GM19438 (cell line): ENCODE results near the gene ARID3A.
"Not testable (repeated sequence)": the region's sequence is repeated elsewhere in the genome, so short reads cannot be mapped to it uniquely, and the experiment has no call there.

ENCODE experiments used
- ATAC-seq: cut with Tn5 transposase; IDR thresholded peaks from one replicate; pipeline ENCODE4 v1.9.1; 2021; ENCODE audit warnings: low read depth; ENCODE audit not compliant: unreplicated experiment

Gene ARID3A

DNA sequence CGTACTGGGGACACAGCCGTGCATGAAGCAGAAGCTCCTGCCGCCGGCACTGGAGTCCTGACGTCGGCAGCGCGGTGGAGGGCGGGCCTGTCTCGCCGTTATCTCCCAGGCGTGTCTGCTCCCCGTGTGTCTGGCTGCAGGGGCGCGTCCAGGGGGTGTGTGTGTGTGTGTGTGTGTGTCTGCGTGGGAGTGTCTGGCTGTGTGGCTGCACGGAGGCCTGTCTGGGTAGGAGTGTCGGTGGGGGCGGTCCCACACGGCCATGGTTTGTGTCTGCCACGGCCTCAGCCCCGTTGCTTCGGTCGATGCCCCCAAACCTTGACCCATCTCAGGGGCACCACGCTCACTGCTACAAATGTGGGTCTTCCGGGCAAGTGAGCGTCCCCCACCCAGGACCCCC is 18.3 kb downstream of the ARID3A start:
- ATAC-seq = no peak

DNA sequence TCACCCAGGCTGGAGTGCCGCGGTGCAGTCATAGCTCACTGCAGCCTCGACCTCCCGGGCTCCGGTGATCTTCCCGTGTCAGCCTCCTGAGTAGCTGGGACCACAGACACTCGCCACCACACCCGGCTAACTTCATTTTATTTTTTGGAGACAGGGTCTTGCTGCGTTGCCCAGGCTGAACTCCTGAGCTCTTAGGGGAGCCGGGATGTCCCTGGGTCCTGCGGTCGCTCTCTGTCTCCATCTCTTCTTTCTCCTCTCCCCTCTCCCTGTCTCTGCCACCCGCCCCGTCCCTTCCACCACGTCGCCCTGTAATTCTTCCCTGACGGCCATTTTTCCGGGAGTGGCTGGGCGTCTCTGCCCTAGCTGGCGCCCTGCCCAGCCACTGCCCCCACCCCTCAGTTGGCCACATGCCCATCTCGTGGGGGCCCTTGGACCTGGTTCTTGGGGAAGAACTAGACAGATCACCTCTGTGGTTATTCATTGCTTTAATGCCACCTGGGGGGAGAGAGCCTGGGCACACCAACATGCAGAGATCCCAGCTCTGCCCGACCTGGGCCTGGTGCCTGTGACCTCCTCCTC is 18.9 kb downstream of the ARID3A start:
- no peak for ATAC-seq

DNA sequence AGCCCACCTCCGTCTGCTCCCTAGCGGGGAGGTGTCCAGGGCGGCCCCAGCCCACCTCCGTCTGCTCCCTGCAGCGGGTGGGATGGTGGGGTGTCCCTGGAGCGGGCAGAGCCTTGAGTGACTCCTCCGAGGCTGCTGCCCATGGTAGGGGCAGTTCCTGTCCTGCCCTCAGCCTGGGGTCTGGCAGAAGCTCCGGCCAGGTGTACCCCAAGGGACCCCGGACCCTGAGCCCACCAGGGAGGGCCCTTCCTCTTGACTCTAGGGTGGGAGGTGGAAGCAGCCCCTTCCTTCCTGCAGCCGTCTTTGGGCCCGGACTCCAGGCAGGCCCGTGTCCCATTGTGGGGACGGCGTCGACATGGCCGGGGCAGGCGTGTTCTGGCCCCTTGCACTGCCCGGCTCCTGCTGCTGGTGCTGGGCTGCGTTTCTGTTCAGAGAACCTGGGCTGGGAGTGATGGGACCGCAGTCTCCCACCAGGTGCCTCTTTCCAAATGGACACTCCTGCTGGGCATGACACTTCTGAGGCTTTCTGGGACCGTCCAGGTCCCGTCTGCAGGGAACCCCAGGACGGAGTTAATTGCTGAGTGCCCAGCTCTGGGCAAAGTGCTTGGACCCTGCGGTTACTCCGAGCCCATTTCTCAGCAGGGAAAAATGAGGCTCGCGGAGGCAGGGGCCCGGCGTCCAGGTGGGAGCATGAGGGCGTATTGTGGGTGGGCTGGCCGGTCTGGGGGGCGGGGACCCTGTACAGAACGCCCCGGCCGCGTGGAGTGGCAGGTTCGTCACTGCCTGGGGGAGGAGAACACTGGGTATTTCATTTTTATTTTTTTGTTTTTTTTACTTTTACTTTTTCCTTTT is 19.8 kb downstream of the ARID3A start:
- ATAC-seq = no peak

DNA sequence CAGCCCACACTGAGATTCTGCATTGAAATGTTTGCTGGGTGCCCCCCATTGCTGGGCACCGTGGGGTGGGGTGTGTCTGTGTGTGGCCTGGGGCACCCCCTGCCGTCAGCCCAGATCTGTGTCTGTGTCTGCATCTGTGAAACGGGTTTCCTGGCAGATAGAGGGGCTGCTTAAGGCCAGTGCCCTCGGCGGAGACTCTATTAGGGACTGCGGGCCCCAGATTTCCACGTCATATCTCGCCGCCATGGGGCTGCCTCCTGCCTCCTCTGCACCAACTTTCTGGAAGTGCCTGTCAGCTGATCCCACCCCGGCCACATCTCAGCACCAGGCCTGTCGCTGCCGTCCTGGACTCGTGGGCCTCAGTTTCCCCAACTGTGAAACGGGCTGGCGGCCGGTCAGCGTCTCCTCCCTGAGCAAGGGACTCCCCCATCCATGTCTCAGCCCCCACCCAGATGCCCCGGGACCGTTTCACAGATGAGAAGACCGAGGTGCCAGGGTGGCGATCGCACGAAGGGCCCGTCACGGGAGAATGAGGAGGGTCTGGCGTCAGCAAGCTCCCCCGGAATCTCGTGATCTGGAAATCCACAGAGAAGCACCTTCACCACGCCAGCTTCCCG is 21.4 kb downstream of the ARID3A start:
- peak; percentile 17 for ATAC-seq

GRCh38 chr19:947707-948539 is 22.1 kb downstream of the ARID3A start:
- peak; percentile 56 for ATAC-seq

- ATAC-seq = no peak
Measured at GRCh38 chr19:948842-949496, 23.1 kb downstream of the ARID3A start.

DNA sequence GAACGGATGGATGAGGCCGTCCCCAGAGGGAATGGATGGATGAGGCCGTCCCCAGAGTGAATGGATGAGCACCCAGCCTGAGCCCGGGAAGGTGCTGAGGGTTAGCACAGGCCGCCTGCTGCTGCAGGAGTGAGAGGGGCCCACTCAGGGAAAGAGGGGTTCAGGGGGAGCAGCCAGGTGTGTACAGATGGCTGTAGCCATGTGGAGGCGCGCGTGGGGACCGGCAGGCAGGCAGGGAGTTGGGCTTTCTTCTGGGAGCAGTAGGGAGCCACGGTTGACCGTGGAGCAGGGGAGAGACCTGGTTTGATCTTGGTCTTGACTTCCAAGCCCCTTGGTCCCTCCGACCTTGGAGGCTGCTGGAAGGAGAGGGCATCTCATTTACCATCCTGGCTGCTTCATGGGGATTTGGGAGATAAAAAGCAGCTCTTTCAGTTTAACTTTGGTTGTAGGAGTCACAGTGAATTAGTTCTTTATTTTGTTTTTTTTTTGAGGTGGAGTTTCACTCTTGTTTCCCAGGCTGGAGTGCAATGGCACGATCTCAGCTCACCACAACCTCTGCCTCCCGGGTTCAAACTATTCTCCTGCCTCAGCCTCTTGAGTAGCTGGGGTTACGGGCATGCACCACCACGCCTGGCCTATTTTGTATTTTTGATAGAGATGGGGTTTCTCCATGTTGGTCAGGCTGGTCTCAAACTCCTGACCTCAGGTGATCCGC is 24.7 kb downstream of the ARID3A start:
- no peak for ATAC-seq

DNA sequence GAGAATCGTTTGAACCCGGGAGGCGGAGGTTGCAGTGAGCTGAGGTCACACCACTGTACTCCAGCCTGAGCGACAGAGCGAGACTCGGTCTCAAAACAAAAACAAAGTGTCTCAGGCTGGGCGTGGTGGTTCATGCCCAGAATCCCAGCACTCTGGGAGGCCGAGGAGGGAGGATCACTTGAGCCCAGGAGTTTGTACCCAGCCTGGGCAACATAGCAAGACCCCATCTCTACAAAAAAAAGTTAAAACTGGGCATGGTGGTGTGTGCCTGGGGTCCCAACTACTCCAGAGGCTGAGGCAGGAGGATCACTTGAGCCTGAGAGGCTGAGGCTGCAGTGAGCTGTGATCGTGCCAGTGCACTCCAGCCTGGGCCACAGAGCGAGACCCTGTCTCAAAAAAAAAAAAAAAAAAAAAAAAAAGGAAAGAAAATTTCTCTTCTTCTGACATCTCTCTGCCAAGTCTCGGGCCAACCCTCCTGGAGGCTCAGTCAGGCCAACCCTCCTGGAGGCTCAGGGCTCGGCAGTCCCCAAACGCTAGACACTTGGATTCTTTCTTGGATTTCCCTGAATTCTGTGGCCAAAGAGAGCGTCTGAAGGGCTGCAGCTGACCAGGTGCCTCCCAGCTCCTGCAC is 26.3 kb downstream of the ARID3A start:
- no peak for ATAC-seq

- ATAC-seq = no peak
Measured at GRCh38 chr19:952680-953444, 27.0 kb downstream of the ARID3A start.

GRCh38 chr19:953445-954271 is 27.8 kb downstream of the ARID3A start:
- ATAC-seq = no peak

GRCh38 chr19:954272-954671 is 28.4 kb downstream of the ARID3A start:
- no peak for ATAC-seq

DNA sequence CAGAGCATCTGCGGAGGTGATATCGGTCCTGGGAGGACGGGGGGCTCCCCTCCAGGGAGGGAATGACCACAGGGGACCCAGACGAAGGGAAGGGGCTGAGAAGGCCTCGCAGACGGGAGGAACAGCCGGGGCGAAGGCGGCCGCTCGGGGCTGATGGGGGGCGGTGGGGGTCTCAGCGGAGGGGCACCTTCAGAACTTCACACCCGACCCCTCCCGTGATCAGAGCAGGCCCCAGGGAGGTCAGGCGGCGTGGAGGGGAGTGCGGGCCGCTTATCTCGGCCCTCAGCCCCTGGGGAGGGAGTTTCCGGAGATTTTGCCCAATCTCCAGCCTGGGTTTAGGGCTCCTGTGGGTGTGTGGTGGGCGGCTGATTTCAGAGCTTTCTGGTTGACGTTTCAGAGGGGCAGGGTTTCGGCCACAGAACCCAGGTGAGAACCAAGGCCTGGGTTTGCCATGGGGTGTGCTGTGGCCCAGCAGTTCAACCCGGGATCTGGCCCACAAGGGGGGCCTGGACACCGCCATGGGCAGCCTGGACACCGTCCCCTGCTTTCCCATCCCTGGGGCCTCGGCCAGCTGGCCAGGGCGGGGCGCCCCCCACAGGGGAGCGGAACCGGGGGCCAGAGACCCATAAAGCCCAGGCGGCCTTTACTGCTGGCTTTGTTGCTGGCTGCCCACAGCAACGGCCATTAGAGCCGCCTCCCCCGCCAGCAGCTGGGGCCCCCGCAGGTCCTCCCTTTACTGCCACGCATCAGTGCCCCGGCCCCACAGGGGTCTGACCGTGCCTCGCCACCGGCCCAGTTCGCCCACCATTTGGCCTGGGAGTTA is 29.0 kb downstream of the ARID3A start:
- peak; percentile 54 for ATAC-seq

DNA sequence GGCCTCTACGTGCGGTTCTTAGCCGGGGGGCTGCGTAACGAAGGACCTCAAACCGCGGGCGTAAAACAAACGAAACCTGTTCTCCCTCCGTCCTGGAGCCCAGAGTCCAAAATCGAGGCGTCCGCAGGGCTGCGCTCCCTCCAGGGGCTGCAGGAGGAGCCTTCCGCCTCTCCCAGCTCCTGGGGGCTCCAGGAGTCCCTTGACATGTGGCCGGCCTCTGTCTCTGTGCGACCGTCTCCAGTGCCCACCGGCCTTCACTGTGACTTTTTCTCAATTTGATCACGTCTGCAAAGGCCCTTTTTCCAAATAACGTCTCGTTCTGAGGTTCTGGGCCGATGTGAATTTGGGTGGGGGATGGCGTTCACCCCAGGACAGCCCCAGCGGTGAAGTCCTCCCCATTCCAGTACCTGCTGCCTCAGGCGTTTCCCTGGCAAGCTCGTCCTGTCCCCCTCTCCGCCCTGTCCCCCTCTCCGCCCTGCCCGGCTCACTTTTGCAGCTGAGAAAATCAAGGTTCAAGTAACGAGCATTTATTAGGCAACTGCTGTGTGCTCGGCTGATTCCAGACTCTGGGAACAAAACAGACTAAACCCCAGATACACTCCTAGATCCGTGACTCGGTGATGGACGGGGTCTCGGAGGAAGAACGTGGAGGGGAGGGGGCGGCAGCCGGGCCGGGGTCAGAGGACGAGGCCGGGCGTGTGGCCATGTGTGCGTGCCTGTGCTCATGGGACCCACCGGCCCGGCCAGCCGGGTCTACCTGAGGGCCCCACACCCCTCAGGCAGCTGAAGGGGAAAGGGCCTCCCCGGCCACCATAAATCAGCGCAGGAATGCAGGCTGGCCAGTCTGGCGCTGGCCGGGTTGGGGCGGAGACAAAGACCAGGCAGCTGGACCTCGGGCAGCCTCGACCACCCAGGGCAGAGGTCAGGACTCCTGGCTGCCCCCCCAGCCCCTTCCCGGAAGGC is 30.2 kb downstream of the ARID3A start:
- ATAC-seq = no peak

GRCh38 chr19:956766-957440 is 31.1 kb downstream of the ARID3A start:
- no peak for ATAC-seq

GRCh38 chr19:957578-957977 is 31.7 kb downstream of the ARID3A start:
- not testable (repeated sequence) for ATAC-seq
